ENCODE measurements around the gene TM4SF4. TPM values are rescaled to one million over a fixed set of nuclear protein-coding genes. Genes with fewer than 3 reads are reported as not detected.

Gene TM4SF4
- total RNA-seq, 1 experiment from 2014 or later: not detected

DNA sequence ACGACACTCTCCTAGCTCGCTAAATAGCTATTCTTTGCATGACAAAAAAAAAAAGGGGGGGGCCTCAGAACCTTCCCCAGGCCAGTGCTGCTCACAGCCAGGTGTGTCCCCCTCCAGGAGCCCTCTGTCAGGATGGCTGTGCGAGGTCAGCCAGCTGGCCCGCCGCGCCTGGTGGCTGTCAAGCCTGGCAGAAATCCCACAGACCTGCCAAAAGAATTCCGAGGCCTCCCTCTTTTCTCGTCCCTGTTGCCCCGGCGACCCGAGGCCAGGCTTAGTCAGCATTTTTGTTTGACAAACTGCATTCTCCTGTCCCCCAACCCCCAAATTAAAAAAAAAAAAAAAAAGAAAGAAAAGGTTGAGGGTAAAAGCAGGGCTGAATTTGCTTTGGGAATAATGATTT is 61.9 kb downstream of the TM4SF4 start:
- no peak overlapping the region for H2BK15ac ChIP-seq (ENCODE audit: low read depth, low read length)
- H2BK12ac ChIP-seq (ENCODE audit: insufficient read length, low read depth, low read length): no peak overlapping the region
- H3K23me2 ChIP-seq (ENCODE audit: insufficient read length, low read depth, low read length, poor library complexity, severe bottlenecking): no peaks in the 10 kb centered on the region
- no peak overlapping the region for H3K14ac ChIP-seq (ENCODE audit: insufficient read depth, low read length)
- H4K8ac ChIP-seq (replicated peaks; ENCODE audit: insufficient read length, low read depth, low read length): no peak overlapping the region
- no peak overlapping the region for H3K23ac ChIP-seq (ENCODE audit: insufficient read length, low read depth, low read length)
- H3K27ac ChIP-seq (ENCODE audit: insufficient read length, low read depth, low read length): no peak overlapping the region
- Mint-ChIP-seq H3K4me1 (peaks cover 31 to 35% of the 10 kb centered on the region in 2 experiments), H3K27ac (peak overlapping the region in 1 of 3 experiments; percentile 41; a peak in 2 of 7 replicates), H3K4me3 (no peak overlapping the region), H3K9me3 (no peaks in the 10 kb centered on the region), H3K36me3 (ENCODE audit: insufficient read depth in 1 of 3, low read depth in 3 of 3) (peaks cover 0 to 6% (median 0%) of the 10 kb centered on the region in 3 experiments; a peak in 2 of 7 replicates), H3K27me3 (ENCODE audit: low read depth) (no peaks in the 10 kb centered on the region)
- no CpG with 5 or more reads among the region's 11 CpGs for WGBS (ENCODE audit: extremely low coverage, insufficient read length, low lambda C conversion rate)
- no peak overlapping the region for H3K4me2 ChIP-seq (ENCODE audit: insufficient read depth, insufficient read length, low read length)
- no peaks in the 10 kb centered on the region for H3K27me3 ChIP-seq (ENCODE audit: insufficient read depth, low read length)
- H4K5ac ChIP-seq (ENCODE audit: insufficient read length, low read depth, low read length): no peak overlapping the region
- no peaks in the 10 kb centered on the region for H3K79me1 ChIP-seq (ENCODE audit: insufficient read depth, low read depth, low read length, poor library complexity, severe bottlenecking)
- no peak overlapping the region for H2AFZ ChIP-seq (ENCODE audit: low read length)
- H4K91ac ChIP-seq (ENCODE audit: insufficient read length, low read depth, low read length): no peak overlapping the region
- H3K4me1 ChIP-seq (ENCODE audit: insufficient read depth, low read length): peaks cover 2% of the 10 kb centered on the region; the same call in 1 of the 2 replicates
- no peak overlapping the region for H3T11ph ChIP-seq (ENCODE audit: low read length)
- no peak overlapping the region for H2BK5ac ChIP-seq (ENCODE audit: insufficient read length, low read length)
- no peak overlapping the region for H3K9ac ChIP-seq (ENCODE audit: extremely low read depth, insufficient read length, low read length)
- TF ChIP-seq, protein P1, sequence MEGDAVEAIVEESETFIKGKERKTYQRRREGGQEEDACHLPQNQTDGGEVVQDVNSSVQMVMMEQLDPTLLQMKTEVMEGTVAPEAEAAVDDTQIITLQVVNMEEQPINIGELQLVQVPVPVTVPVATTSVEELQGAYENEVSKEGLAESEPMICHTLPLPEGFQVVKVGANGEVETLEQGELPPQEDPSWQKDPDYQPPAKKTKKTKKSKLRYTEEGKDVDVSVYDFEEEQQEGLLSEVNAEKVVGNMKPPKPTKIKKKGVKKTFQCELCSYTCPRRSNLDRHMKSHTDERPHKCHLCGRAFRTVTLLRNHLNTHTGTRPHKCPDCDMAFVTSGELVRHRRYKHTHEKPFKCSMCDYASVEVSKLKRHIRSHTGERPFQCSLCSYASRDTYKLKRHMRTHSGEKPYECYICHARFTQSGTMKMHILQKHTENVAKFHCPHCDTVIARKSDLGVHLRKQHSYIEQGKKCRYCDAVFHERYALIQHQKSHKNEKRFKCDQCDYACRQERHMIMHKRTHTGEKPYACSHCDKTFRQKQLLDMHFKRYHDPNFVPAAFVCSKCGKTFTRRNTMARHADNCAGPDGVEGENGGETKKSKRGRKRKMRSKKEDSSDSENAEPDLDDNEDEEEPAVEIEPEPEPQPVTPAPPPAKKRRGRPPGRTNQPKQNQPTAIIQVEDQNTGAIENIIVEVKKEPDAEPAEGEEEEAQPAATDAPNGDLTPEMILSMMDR (conservative IDR thresholded peaks at IDR 0.05): no peak
- no peak overlapping the region for H2BK20ac ChIP-seq (ENCODE audit: low read depth, low read length, poor library complexity, severe bottlenecking)
- H2AK5ac ChIP-seq (ENCODE audit: insufficient read length, low read length): no peak overlapping the region
- no peaks in the 10 kb centered on the region for H3K9me3 ChIP-seq (ENCODE audit: control insufficient read depth, low read depth, low read length)
- H3K79me2 ChIP-seq (ENCODE audit: insufficient read depth, low read length): no peaks in the 10 kb centered on the region
- H2BK120ac ChIP-seq (ENCODE audit: low read depth, low read length, poor library complexity, severe bottlenecking): no peak overlapping the region
- no peak overlapping the region for H3K56ac ChIP-seq (ENCODE audit: insufficient read length, low read depth, low read length)
- H3K4ac ChIP-seq (ENCODE audit: low read depth, low read length): no peak overlapping the region
- DNase-seq: peak; percentile 71
- no peak overlapping the region for H3K18ac ChIP-seq (ENCODE audit: insufficient read length, low read depth, low read length)
- no peaks in the 10 kb centered on the region for H4K20me1 ChIP-seq (ENCODE audit: control insufficient read depth, insufficient read depth, insufficient read length)
